HepG2 (cell line): ENCODE data around the gene PRSS50. TPM values are rescaled to one million over a fixed set of nuclear protein-coding genes. Genes with fewer than 3 reads are reported as not detected.

ENCODE experiments used
- CCAR2 ChIP-seq: fragments of 200-400 bp; formaldehyde crosslinking; optimal IDR thresholded peaks from 2 replicates; pipeline ENCODE3; 2018; ENCODE audit warnings: low read depth, mild to moderate bottlenecking, low read length, moderate library complexity
- NCOA2 ChIP-seq: sonication (generic); formaldehyde crosslinking; IDR thresholded peaks from 2 replicates; pipeline ENCODE4 v1.8.0; 2022; ENCODE audit warnings: inconsistent platforms
- SALL1 ChIP-seq: sonication (generic); formaldehyde crosslinking; IDR thresholded peaks from 2 replicates; pipeline ENCODE4 v1.8.0; 2022; ENCODE audit warnings: mild to moderate bottlenecking, missing genetic modification reagents
- SRY ChIP-seq: sonication (generic); formaldehyde crosslinking; IDR thresholded peaks from 2 replicates; pipeline ENCODE4 v1.8.0; 2022; ENCODE audit warnings: mild to moderate bottlenecking, missing genetic modification reagents
- USF2 ChIP-seq, 2 experiments: sonication (generic) in 1 of 2; formaldehyde crosslinking in 1 of 2; IDR thresholded peaks; 2 replicates each; pipeline versions ENCODE4 v1.5.1 to v1.6.1; 2011 to 2020; ENCODE audit warnings: borderline replicate concordance in 1 of 2, low read depth in 1 of 2, low read length in 1 of 2, mild to moderate bottlenecking in 1 of 2, missing genetic modification reagents in 1 of 2, moderate library complexity in 1 of 2
- ZKSCAN5 ChIP-seq: sonication (generic); formaldehyde crosslinking; IDR thresholded peaks from 2 replicates; pipeline ENCODE4 v1.5.1; 2020; ENCODE audit warnings: mild to moderate bottlenecking, missing genetic modification reagents
- ZNF276 ChIP-seq: sonication (generic); formaldehyde crosslinking; IDR thresholded peaks from 2 replicates; pipeline ENCODE4 v1.4.0; 2020; ENCODE audit warnings: mild to moderate bottlenecking, low read depth, missing genetic modification reagents
- ZNF383 ChIP-seq: sonication (generic); formaldehyde crosslinking; IDR thresholded peaks from 2 replicates; pipeline ENCODE4 v1.4.0; 2020; ENCODE audit warnings: missing genetic modification reagents, mild to moderate bottlenecking, borderline replicate concordance
- polyA plus RNA-seq, 8 experiments: library from polyadenylated mRNA; depleted of rRNA in 3 of 8; stranded (reverse) in 7 of 8; unstranded in 1 of 8; fragments of >200 nt; fragmentation: Illumina TruSeq in 4 of 8; extraction: Trizol in 4 of 8; gene quantifications; 2 replicates each; pipeline versions ENCODE4 v1.2.1 to v1.2.3, GENCODE V29; 2011 to 2016; ENCODE audit warnings: low read depth in 4 of 8, missing spikeins in 1 of 8, mixed read lengths in 1 of 8; ENCODE audit not compliant: insufficient read depth in 1 of 8
- total RNA-seq, 5 experiments: library from RNA; depleted of rRNA; stranded (reverse); fragments of >200 nt; fragmentation: Illumina TruSeq; extraction: Trizol; gene quantifications; 2 replicates each; pipeline ENCODE4 v1.2.3, GENCODE V29; 2016; ENCODE audit warnings: low read depth in 1 of 5

PRSS50 gene
- total and polyA plus RNA-seq, 2 of the 13 experiments (the other 11 are each of a cell fraction or from before 2014, with no cell fraction given): not detected

GRCh38 chr3:46701181-46701939, 16.3 kb downstream of the PRSS50 start, which contains the start of gene TMIE (continued):
- no peak for TF ChIP-seq SALL1 (CRISPR knock-in tag)
- TF ChIP-seq SRY (CRISPR knock-in tag): no peak
- no peak for TF ChIP-seq CCAR2
- TF ChIP-seq ZKSCAN5: no peak
- no peak for TF ChIP-seq USF2 (IDR thresholded peaks at IDR 0.05; ENCODE audit: low read depth, low read length)
- no peak for TF ChIP-seq USF2 (CRISPR knock-in tag; IDR thresholded peaks at IDR 0.05; ENCODE audit: borderline replicate concordance)
- TF ChIP-seq ZNF276 (CRISPR knock-in tag): no peak
- TF ChIP-seq NCOA2 (CRISPR knock-in tag): no peak
- no peak for TF ChIP-seq ZNF383 (CRISPR knock-in tag)
